ENCODE data around the gene KCNJ14. TPM values are rescaled to one million over a fixed set of nuclear protein-coding genes. Genes with fewer than 3 reads are reported as not detected.

Gene KCNJ14
- total RNA-seq, 4 donors from 2014 or later: 0.16 to 0.42 (median 0.27) TPM; not detected in 1

DNA sequence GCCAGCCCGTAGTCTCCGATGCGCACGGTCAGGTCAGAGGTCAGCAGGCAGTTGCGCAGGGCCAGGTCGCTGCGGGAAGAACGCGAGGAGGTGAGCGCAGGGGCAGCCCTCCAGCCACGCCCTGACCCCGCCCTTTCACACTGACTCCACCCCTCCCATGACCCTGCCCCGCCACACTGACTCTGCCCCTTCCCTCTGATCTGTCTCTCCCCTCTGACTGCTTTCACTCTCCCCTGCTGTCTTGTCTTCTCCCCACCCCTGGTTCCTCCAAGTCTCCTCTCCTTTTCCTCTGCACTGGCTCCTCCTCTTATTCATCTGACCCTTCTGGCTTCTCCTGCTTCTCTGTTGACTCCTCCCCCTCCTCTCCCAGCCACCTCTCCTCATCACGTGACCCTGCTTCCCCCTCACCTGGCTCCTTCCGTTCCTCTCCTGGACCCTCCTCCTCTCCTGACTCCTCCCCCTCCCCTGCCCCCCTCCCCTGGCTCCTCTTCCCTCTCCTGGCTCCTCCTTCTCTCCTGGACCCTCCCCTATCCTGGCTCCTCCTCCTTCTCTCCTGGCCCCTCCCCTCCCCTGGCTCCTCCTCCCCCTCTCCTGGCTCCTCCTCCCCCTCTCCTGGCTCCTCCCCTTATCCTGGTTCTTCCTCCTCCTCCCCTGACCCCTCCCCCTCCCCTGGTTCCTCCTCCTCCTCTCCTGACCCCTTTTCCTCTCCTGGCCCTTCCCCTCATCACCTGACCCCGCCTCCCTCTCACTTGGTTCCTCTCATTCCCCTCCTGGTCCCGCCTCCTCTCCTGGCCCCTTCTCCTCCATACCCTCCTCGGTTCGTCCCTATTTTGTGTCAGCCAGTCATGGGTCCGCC, 46.3 kb downstream of the KCNJ14 start:
- no peaks in the 10 kb centered on the region for H3K36me3 ChIP-seq
- 0 to 3% methylated on average over 4 to 9 of the region's 20 CpGs for WGBS, 2 donors (ENCODE audit: low coverage in 1 of 2)
- H3K4me3 ChIP-seq: no peak overlapping the region
- no peak for ATAC-seq
- peaks cover 0 to 20% (median 5%) of the 10 kb centered on the region in 3 donors for H3K4me1 ChIP-seq
- TF ChIP-seq POLR2A (IDR thresholded peaks at IDR 0.05) (no peak), POLR2AphosphoS5 (IDR thresholded peaks at IDR 0.05) (no peak), EP300 (IDR thresholded peaks at IDR 0.05) (no peak)
- TF ChIP-seq, protein P1, sequence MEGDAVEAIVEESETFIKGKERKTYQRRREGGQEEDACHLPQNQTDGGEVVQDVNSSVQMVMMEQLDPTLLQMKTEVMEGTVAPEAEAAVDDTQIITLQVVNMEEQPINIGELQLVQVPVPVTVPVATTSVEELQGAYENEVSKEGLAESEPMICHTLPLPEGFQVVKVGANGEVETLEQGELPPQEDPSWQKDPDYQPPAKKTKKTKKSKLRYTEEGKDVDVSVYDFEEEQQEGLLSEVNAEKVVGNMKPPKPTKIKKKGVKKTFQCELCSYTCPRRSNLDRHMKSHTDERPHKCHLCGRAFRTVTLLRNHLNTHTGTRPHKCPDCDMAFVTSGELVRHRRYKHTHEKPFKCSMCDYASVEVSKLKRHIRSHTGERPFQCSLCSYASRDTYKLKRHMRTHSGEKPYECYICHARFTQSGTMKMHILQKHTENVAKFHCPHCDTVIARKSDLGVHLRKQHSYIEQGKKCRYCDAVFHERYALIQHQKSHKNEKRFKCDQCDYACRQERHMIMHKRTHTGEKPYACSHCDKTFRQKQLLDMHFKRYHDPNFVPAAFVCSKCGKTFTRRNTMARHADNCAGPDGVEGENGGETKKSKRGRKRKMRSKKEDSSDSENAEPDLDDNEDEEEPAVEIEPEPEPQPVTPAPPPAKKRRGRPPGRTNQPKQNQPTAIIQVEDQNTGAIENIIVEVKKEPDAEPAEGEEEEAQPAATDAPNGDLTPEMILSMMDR (IDR thresholded peaks at IDR 0.05): no peak
- H3K9me3 ChIP-seq: no peaks in the 10 kb centered on the region
- peaks cover 60% of the 10 kb centered on the region for H3K27me3 ChIP-seq
- no peak overlapping the region for H3K27ac ChIP-seq

DNA sequence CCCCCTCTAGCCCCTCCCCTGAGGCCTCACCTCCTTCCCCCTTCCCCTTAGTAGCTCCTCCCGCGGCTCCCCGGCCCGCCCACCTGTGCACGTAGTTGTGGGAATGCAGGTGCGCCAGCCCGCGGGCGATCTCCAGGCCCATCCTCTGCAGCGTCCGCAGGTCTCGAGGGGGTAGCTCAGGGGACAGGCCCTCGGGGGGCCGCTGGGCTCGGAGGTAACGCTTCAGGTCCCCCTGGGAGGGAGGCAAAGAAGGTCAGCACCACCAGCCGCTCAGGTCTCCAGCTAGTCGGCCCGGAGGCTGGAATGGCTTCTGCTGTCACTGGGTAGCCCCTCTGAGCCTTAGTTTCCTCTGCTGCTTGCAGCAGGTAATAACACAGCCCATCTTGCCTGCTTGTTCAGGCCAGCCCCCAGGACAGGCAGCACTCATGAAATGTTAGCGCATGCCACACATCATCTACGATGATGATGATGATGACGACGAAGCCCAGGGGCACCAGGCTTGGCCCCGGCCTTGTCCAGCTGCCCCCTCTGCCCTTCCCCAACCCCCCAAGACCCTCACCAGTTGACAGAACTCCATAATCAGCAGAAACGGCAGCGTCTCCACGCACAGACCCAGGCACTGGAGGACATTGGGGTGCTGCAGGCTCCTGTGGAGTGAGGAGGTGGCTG, 47.1 kb downstream of the KCNJ14 start:
- Histone ChIP-seq H3K4me3 (no peak overlapping the region), H3K4me1 (peaks cover 0 to 20% (median 5%) of the 10 kb centered on the region in 3 donors), H3K27ac (no peak overlapping the region), H3K9me3 (no peaks in the 10 kb centered on the region), H3K36me3 (no peaks in the 10 kb centered on the region), H3K27me3 (peaks cover 55% of the 10 kb centered on the region)
- TF ChIP-seq POLR2AphosphoS5 (IDR thresholded peaks at IDR 0.05) (no peak), POLR2A (IDR thresholded peaks at IDR 0.05) (no peak), EP300 (IDR thresholded peaks at IDR 0.05) (no peak)
- TF ChIP-seq, protein P1 (IDR thresholded peaks at IDR 0.05): no peak
- no peak for ATAC-seq
- 37% methylated on average over 8 of the region's 27 CpGs; no CpG with 5 or more reads in 1 of the 2 donors for WGBS, 2 donors (ENCODE audit: low coverage in 1 of 2)

DNA sequence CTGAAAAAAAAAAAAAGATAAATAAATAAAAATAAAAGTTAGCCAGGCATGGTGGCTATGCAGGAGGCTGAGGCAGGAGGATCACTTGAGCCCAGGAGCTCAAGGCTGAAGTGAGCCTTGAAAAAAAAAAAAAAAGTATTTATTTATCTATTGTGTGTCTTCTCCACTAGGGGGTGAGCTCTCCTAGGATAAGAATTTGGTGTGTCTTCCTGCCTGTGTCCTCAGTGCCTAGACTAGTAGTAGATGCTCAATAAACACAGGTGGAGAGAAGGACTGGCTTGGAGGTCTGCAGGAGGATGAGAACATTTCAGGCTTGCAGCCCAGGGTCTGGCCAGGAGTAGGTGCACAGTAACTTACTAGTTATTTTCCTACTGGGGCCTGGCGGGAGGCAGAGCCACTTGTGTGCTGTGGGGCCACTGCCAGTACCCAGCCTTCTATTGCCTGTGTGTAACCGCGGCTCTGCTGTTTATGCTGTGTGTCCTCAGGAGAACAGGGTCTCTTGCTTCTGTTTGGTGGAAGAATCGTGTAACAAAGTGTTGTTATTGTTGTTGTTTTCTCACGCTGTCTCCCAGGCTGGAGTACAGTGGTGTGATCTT, 50.9 kb downstream of the KCNJ14 start:
- H3K36me3 ChIP-seq: no peaks in the 10 kb centered on the region
- WGBS, 2 donors (ENCODE audit: low coverage in 1 of 2): 80 to 89% methylated on average over 1 to 3 of the region's 5 CpGs
- no peak for ATAC-seq

DNA sequence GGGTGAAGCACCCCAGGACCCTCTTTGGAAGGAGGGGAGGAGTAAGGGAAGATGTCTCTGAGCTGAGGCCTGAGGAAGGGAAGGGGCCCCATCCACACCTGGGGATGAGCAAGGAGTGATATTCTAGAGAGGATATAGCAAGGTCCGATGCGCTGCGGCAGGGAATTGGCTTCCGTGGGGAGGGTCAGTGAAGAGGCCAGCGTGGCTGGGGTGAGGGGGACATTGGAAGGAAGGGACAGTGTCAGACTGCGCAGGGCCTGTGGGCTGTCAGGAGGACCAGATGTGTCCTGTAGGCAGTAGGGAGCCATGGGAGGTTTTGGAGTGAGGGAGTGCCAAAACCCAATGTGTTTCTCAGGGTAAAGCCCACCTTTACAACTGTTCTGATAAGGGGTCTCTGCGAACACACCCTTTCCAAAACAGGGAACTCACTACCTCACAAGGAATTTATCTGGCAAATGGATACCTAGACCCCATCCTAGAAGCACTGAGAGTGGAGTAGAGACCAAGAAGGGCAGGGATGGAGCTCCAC, 52.6 kb downstream of the KCNJ14 start:
- H3K4me1 ChIP-seq: peaks cover 0 to 19% (median 4%) of the 10 kb centered on the region in 3 donors
- 93 to 100% methylated on average over 5 to 7 of the region's 7 CpGs for WGBS, 2 donors (ENCODE audit: low coverage in 1 of 2)
- no peak for ATAC-seq
- peaks cover 35% of the 10 kb centered on the region for H3K27me3 ChIP-seq
- TF ChIP-seq POLR2A (IDR thresholded peaks at IDR 0.05) (no peak), EP300 (IDR thresholded peaks at IDR 0.05) (no peak), POLR2AphosphoS5 (IDR thresholded peaks at IDR 0.05) (no peak)
- TF ChIP-seq, protein P1 (IDR thresholded peaks at IDR 0.05): no peak
- H3K4me3 ChIP-seq: no peak overlapping the region
- no peaks in the 10 kb centered on the region for H3K9me3 ChIP-seq
- no peaks in the 10 kb centered on the region for H3K36me3 ChIP-seq
- H3K27ac ChIP-seq: no peak overlapping the region

More for the DNA sequence above, 50.9 kb downstream of the KCNJ14 start:
- no peak for TF ChIP-seq POLR2A (IDR thresholded peaks at IDR 0.05)
- no peak for TF ChIP-seq POLR2AphosphoS5 (IDR thresholded peaks at IDR 0.05)
- no peak for TF ChIP-seq EP300 (IDR thresholded peaks at IDR 0.05)
- TF ChIP-seq, protein P1 (IDR thresholded peaks at IDR 0.05): peak in 3 of 4 experiments; percentile 43 to 47 (median 44)
- Histone ChIP-seq H3K27ac (no peak overlapping the region), H3K27me3 (peaks cover 35% of the 10 kb centered on the region), H3K9me3 (no peaks in the 10 kb centered on the region), H3K4me1 (peaks cover 0 to 17% (median 5%) of the 10 kb centered on the region in 3 donors), H3K4me3 (no peak overlapping the region)

Data from gastroesophageal sphincter (tissue), 4 donors.